ENCODE results near the gene AP3S2. TPM values are rescaled to one million over a fixed set of nuclear protein-coding genes. Genes with fewer than 3 reads are reported as not detected.

AP3S2 gene
- total and polyA plus RNA-seq, 2 of the 8 experiments (the other 6 are each of a cell fraction or from before 2014, with no cell fraction given) = 19.2 to 45.4 TPM

- TF ChIP-seq SP2 (IDR thresholded peaks at IDR 0.05; ENCODE audit: low read length) = no peak
- no peak for TF ChIP-seq RFX5 (IDR thresholded peaks at IDR 0.05; ENCODE audit: borderline replicate concordance, low read depth, low read length)
- no peak for TF ChIP-seq YY1 (IDR thresholded peaks at IDR 0.05; ENCODE audit: low read depth, low read length)
- TF ChIP-seq, protein P1, sequence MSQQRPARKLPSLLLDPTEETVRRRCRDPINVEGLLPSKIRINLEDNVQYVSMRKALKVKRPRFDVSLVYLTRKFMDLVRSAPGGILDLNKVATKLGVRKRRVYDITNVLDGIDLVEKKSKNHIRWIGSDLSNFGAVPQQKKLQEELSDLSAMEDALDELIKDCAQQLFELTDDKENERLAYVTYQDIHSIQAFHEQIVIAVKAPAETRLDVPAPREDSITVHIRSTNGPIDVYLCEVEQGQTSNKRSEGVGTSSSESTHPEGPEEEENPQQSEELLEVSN (IDR thresholded peaks at IDR 0.05) = no peak
- no peak for TF ChIP-seq SUZ12 (IDR thresholded peaks at IDR 0.05; ENCODE audit: low read length)
- TF ChIP-seq NRF1 (IDR thresholded peaks at IDR 0.05; ENCODE audit: low read depth, low read length) = no peak
- TF ChIP-seq SIN3A (conservative IDR thresholded peaks at IDR 0.05 in 1 of 2, IDR thresholded peaks at IDR 0.05 in 1 of 2; ENCODE audit: low read depth in 1 of 2, low read length in 2 of 2) = no peak
Observed at GRCh38 chr15:89785774-89786140, 108.0 kb downstream of the AP3S2 start (continued).
